Astrocyte (in vitro differentiated cells and primary cell): ENCODE results near the gene MLPH. TPM values are rescaled to one million over a fixed set of nuclear protein-coding genes. Genes with fewer than 3 reads are reported as not detected.

Experiments
- DNase-seq: peaks from one replicate; pipeline ENCODE4 v3.0.0-alpha.2; 2010; ENCODE audit warnings: low read depth
- FAIRE-seq: peaks from 2 replicates; lab custom pipeline; 2011; peaks lifted over from hg19 to GRCh38; lab: Jason Lieb, UNC
- H2AFZ ChIP-seq: 2 replicates; pipeline ENCODE4 v1.6.0; 2012; ENCODE audit warnings: low read depth, low read length, inconsistent platforms
- H3K27ac ChIP-seq: 2 replicates; pipeline ENCODE4 v1.5.1; 2011; ENCODE audit warnings: low read depth, low read length, inconsistent platforms
- H3K27me3 ChIP-seq: 2 replicates; pipeline ENCODE4 v1.6.0; 2011; ENCODE audit warnings: low read length, inconsistent platforms; ENCODE audit not compliant: insufficient read depth
- H3K36me3 ChIP-seq: 2 replicates; pipeline ENCODE4 v1.5.1; 2011; ENCODE audit warnings: low read length, inconsistent platforms; ENCODE audit not compliant: insufficient read depth
- H3K4me1 ChIP-seq: 2 replicates; pipeline ENCODE4 v1.5.1; 2011; ENCODE audit warnings: low read length, inconsistent platforms; ENCODE audit not compliant: insufficient read depth
- H3K4me2 ChIP-seq: 2 replicates; pipeline ENCODE4 v1.6.0; 2012; ENCODE audit warnings: low read length, inconsistent platforms
- H3K4me3 ChIP-seq: 2 replicates; pipeline ENCODE4 v1.5.1; 2011; ENCODE audit warnings: low read depth, mild to moderate bottlenecking, low read length, inconsistent platforms; ENCODE audit not compliant: insufficient read depth
- H3K79me2 ChIP-seq: 2 replicates; pipeline ENCODE4 v1.6.0; 2012; ENCODE audit warnings: mild to moderate bottlenecking, low read length, inconsistent platforms; ENCODE audit not compliant: insufficient read depth
- H3K9ac ChIP-seq: 2 replicates; pipeline ENCODE4 v1.6.0; 2012; ENCODE audit warnings: mild to moderate bottlenecking, low read length, inconsistent platforms
- H3K9me3 ChIP-seq: 2 replicates; pipeline ENCODE4 v1.5.1; 2012; ENCODE audit warnings: low read depth, mild to moderate bottlenecking, low read length, inconsistent platforms; ENCODE audit not compliant: insufficient read depth
- H4K20me1 ChIP-seq: 2 replicates; pipeline ENCODE4 v1.6.0; 2012; ENCODE audit warnings: low read length, inconsistent platforms; ENCODE audit not compliant: insufficient read depth
- H3K27ac Mint-ChIP-seq: one replicate; pipeline ENCODE4 v1.8.0; 2021; ENCODE audit warnings: mild to moderate bottlenecking, mixed read lengths; ENCODE audit not compliant: unreplicated experiment
- H3K27me3 Mint-ChIP-seq: one replicate; pipeline ENCODE4 v1.8.0; 2021; ENCODE audit warnings: low read depth, mixed read lengths; ENCODE audit not compliant: unreplicated experiment
- H3K36me3 Mint-ChIP-seq: one replicate; pipeline ENCODE4 v1.8.0; 2021; ENCODE audit warnings: low read depth, mixed read lengths; ENCODE audit not compliant: unreplicated experiment
- H3K4me1 Mint-ChIP-seq: one replicate; pipeline ENCODE4 v1.8.0; 2021; ENCODE audit warnings: low read depth, mixed read lengths; ENCODE audit not compliant: unreplicated experiment
- H3K4me3 Mint-ChIP-seq: one replicate; pipeline ENCODE4 v1.8.0; 2021; ENCODE audit warnings: mild to moderate bottlenecking, moderate library complexity, mixed read lengths; ENCODE audit not compliant: unreplicated experiment
- H3K9me3 Mint-ChIP-seq: one replicate; pipeline ENCODE4 v1.8.0; 2021; ENCODE audit warnings: mild to moderate bottlenecking, mixed read lengths; ENCODE audit not compliant: unreplicated experiment
- CTCF ChIP-seq: IDR thresholded peaks from 2 replicates; pipeline ENCODE4 v1.5.1; 2011; ENCODE audit warnings: low read depth, mild to moderate bottlenecking, inconsistent platforms, low read length, moderate library complexity; ENCODE audit not compliant: insufficient read depth
- EZH2 ChIP-seq: IDR thresholded peaks from 2 replicates; pipeline ENCODE4 v1.6.1; 2012; ENCODE audit warnings: mild to moderate bottlenecking, low read length, inconsistent platforms; ENCODE audit not compliant: insufficient read depth
- total RNA-seq: library from RNA; stranded (reverse); gene quantifications from 2 replicates; pipeline ENCODE4 v1.2.1, GENCODE V29; 2021

Gene MLPH
- total RNA-seq, 1 donor from 2014 or later: 14.2 TPM

DNA sequence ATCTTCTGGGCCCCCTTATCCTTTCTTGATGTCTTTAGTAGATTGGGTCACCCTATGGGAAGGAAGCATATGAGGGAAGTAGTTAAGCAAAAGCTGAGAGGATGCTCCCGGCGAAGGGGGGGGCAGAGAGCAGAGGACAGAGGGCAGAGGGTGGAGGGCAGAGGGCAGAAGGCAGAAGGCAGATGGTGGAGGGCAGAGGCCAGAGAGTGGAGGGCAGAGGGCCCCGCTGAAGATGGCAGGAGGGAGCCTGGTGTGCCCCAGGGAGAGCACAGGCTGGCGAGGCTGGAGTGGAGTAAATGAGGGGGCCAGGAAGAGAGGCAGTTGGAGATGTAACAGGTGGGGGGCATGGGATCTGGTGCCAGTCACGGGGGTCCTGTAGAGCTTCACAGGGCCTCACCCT is 7.0 kb downstream of the MLPH start:
- Mint-ChIP-seq H3K4me1 (peaks cover 6% of the 10 kb centered on the region), H3K4me3 (no peak overlapping the region), H3K27ac (no peak overlapping the region), H3K9me3 (peaks cover 15% of the 10 kb centered on the region), H3K36me3 (peaks cover 57% of the 10 kb centered on the region), H3K27me3 (peaks cover 10% of the 10 kb centered on the region)
- Histone ChIP-seq H4K20me1 (no peaks in the 10 kb centered on the region), H3K36me3 (peaks cover 66% of the 10 kb centered on the region), H2AFZ (no peak overlapping the region), H3K9ac (no peak overlapping the region), H3K4me1 (peaks cover 20% of the 10 kb centered on the region), H3K9me3 (peaks cover 13% of the 10 kb centered on the region), H3K27me3 (no peaks in the 10 kb centered on the region), H3K4me2 (no peak overlapping the region), H3K79me2 (peaks cover 99% of the 10 kb centered on the region), H3K4me3 (no peak overlapping the region), H3K27ac (no peak overlapping the region)
- DNase-seq (no peak), FAIRE-seq (no peak)
- no peak for TF ChIP-seq EZH2
- TF ChIP-seq CTCF: no peak

DNA sequence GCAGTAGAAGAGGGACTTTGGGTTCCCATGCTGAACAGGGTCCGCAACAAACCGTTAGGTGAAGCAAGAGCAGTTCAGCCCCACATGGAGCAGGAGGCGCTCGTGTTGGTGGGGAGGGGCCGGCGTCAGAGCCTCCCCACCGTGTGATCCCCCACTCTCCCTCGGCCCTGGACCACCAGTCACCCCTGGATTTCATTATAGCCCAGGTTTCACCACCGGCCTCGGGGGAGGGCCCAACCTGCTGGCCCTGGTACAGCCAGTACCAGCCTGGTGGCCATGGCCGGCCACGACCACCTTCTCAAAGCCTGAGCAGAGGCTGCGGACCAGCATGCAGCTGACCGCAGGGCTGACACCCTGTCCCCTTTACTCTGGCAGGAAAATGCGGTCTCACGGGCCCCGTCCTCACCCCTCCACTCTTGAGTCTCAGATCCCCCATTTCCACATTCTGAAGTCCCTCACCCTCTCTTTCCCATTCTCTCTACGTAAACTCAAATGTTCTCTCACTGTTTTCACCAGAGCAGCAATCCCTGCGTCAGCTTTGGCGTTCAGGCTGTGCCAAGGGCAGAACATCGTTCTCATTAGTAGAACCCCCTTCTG is 8.6 kb downstream of the MLPH start:
- Histone ChIP-seq H3K27me3 (no peaks in the 10 kb centered on the region), H4K20me1 (no peaks in the 10 kb centered on the region), H3K36me3 (peaks cover 79% of the 10 kb centered on the region), H3K27ac (peak overlapping the region; percentile 0), H3K9me3 (peaks cover 13% of the 10 kb centered on the region), H2AFZ (no peak overlapping the region), H3K9ac (no peak overlapping the region), H3K4me2 (no peak overlapping the region), H3K79me2 (peaks cover 91% of the 10 kb centered on the region), H3K4me1 (peaks cover 17% of the 10 kb centered on the region), H3K4me3 (no peak overlapping the region)
- H3K4me1 Mint-ChIP-seq: peaks cover 5% of the 10 kb centered on the region
- peaks cover 10% of the 10 kb centered on the region for H3K27me3 Mint-ChIP-seq
- FAIRE-seq (no peak), DNase-seq (no peak)
- no peak overlapping the region for H3K27ac Mint-ChIP-seq
- H3K4me3 Mint-ChIP-seq: no peak overlapping the region
- no peak for TF ChIP-seq EZH2
- TF ChIP-seq CTCF: no peak
- peaks cover 11% of the 10 kb centered on the region for H3K9me3 Mint-ChIP-seq
- H3K36me3 Mint-ChIP-seq: peaks cover 57% of the 10 kb centered on the region

GRCh38 chr2:237496428-237496827 is 9.4 kb downstream of the MLPH start:
- H3K27me3 Mint-ChIP-seq: peaks cover 10% of the 10 kb centered on the region
- H3K27ac Mint-ChIP-seq: no peak overlapping the region
- H3K4me3 Mint-ChIP-seq: no peak overlapping the region
- Histone ChIP-seq H3K4me1 (peaks cover 22% of the 10 kb centered on the region), H3K4me3 (no peak overlapping the region), H3K27ac (no peak overlapping the region), H4K20me1 (no peaks in the 10 kb centered on the region), H3K9me3 (peaks cover 6% of the 10 kb centered on the region), H3K27me3 (no peaks in the 10 kb centered on the region), H3K4me2 (no peak overlapping the region), H2AFZ (no peak overlapping the region), H3K36me3 (peaks cover 78% of the 10 kb centered on the region), H3K9ac (no peak overlapping the region), H3K79me2 (peaks cover 83% of the 10 kb centered on the region)
- FAIRE-seq: no peak
- TF ChIP-seq CTCF: no peak
- no peak for TF ChIP-seq EZH2
- no peak for DNase-seq
- peaks cover 8% of the 10 kb centered on the region for H3K4me1 Mint-ChIP-seq
- H3K36me3 Mint-ChIP-seq: peaks cover 51% of the 10 kb centered on the region
- H3K9me3 Mint-ChIP-seq: peaks cover 11% of the 10 kb centered on the region
